Esophagus muscularis mucosa (tissue), 3 donors: ENCODE results near the gene TENT5C.

Experiments used
- POLR2A ChIP-seq: fragments of 450-650 bp; IDR thresholded peaks from one replicate; pipeline ENCODE4 v1.6.1; 2017; ENCODE audit warnings: antibody characterized with exemption, moderate library complexity, mild to moderate bottlenecking, low read depth
- POLR2AphosphoS5 ChIP-seq, 2 donors: sonication (generic); formaldehyde crosslinking; IDR thresholded peaks; one replicate each; pipeline ENCODE4 v1.6.1; 2017; ENCODE audit warnings: antibody characterized with exemption in 2 of 2
- TF ChIP-seq, protein P1 (sequence below), 3 experiments: fragments of 200-600 bp in 2 of 3; fragments of 450-650 bp in 1 of 3; sonication (generic) in 2 of 3; IDR thresholded peaks; one replicate each; pipeline ENCODE4 v1.5.1; 2017 to 2019; ENCODE audit warnings: antibody characterized with exemption in 3 of 3, mild to moderate bottlenecking in 2 of 3, moderate library complexity in 1 of 3

DNA sequence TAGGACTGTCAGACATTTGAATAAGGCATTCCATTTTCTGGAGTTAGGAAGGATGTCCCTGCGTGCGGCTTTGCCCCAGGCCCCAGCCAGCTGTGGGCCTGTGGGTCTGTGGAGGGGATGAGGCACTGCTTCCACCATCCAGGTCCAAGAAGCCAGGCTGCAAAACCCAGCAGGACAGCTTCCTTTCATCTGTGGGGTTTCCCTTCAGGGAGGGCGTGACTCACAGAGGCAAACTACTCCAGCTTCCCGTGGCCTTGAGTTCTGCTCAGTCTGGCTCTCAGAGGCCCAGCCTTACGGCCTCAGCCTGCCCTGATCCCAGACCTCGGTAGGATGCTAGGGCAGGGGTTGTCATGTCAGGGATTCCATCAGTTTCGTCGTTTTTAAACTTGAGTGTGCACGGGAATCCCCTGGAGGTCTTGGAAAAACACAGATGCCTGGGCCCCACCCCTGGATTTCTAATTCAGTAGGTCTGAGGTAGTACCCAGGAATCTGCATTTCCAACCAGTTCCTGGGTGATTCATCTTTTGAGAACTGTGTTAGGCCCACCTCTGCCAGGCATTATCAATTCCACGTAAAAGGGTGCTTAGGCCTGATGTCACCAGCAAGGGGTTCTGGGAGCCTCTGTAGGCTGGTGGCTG, 32.3 kb upstream of the TENT5C start:
- TF ChIP-seq, protein P1, sequence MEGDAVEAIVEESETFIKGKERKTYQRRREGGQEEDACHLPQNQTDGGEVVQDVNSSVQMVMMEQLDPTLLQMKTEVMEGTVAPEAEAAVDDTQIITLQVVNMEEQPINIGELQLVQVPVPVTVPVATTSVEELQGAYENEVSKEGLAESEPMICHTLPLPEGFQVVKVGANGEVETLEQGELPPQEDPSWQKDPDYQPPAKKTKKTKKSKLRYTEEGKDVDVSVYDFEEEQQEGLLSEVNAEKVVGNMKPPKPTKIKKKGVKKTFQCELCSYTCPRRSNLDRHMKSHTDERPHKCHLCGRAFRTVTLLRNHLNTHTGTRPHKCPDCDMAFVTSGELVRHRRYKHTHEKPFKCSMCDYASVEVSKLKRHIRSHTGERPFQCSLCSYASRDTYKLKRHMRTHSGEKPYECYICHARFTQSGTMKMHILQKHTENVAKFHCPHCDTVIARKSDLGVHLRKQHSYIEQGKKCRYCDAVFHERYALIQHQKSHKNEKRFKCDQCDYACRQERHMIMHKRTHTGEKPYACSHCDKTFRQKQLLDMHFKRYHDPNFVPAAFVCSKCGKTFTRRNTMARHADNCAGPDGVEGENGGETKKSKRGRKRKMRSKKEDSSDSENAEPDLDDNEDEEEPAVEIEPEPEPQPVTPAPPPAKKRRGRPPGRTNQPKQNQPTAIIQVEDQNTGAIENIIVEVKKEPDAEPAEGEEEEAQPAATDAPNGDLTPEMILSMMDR (IDR thresholded peaks at IDR 0.05): no peak
- TF ChIP-seq POLR2A (no peak), POLR2AphosphoS5 (IDR thresholded peaks at IDR 0.05) (no peak)
